GM21390 (cell line): ENCODE measurements around the gene GNLY.
A peak's percentile ranks its signal among the peaks of the same experiment; 100 is the strongest.
"Not testable (repeated sequence)": the region's sequence is repeated elsewhere in the genome, so short reads cannot be mapped to it uniquely, and the experiment has no call there.

ENCODE experiments used
- ATAC-seq: cut with Tn5 transposase; IDR thresholded peaks from one replicate; pipeline ENCODE4 v1.9.1; 2021; ENCODE audit not compliant: unreplicated experiment

Gene GNLY

DNA sequence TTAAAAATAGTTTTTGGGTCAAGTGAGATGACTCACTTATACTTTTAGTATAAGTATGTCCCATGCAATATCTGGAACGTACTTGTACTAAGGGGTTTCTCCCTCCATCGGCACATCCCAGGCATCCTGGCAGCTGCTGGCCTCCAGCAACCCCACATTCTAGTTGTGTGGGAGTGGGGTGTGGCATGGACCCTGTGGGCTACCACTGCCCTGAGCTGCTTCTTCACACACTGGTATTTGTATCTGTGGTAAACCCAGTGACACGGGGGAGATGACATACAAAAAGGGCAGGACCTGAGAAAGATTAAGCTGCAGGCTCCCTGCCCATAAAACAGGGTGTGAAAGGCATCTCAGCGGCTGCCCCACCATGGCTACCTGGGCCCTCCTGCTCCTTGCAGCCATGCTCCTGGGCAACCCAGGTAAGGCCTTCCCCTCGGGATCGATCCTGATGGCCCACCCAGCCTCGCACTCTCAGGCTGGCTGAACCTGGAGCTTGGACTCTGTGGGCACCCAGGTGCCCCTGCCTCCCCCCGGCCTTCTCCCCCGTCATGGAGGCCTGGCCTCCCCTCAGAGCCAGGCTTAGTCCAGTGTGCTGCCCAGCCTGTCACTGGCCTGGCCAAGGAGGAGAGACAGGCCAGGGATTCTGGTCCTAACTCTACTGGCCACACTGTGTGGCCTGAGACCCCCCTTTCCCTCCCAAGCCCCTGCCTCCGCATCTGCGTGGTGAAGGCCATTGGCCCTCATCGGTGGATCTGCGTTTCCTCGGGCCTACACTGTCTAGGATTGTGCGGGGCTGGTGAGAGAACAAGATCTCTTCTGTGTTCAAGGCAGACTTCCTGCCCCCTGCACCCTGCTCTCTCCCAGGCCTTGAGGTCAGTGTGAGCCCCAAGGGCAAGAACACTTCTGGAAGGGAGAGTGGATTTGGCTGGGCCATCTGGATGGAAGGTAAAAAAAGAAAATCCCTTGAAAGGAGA lies at the start of gene GNLY:
Gene GNLY, plus strand, starts transcription at position 307 of the 974 bp plus-strand sequence. Its CDS starts 61 bp downstream, at position 368.
- ATAC-seq, result no peak

DNA sequence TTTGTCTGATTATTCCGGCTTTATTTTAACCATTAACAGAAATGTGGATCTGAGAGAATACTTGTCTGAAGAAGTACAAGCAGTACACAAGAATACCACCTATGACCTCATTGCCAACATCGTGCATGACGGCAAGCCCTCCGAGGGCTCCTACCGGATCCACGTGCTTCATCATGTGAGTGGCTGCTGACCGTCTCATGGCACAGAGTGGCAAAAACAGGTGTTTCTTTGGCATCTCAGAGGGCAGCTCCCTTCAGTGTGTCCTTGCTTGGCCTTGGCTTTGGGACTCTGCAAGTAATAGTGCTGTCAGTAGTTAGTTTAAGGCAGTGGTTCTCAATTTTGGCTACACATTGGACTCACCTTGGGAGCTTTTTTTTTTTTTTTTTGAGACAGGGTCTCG lies 49.2 kb upstream of the GNLY start:
- ATAC-seq, result no peak

- no peak for ATAC-seq
Measured at GRCh38 chr2:85646166-85646565, 48.0 kb upstream of the GNLY start.

DNA sequence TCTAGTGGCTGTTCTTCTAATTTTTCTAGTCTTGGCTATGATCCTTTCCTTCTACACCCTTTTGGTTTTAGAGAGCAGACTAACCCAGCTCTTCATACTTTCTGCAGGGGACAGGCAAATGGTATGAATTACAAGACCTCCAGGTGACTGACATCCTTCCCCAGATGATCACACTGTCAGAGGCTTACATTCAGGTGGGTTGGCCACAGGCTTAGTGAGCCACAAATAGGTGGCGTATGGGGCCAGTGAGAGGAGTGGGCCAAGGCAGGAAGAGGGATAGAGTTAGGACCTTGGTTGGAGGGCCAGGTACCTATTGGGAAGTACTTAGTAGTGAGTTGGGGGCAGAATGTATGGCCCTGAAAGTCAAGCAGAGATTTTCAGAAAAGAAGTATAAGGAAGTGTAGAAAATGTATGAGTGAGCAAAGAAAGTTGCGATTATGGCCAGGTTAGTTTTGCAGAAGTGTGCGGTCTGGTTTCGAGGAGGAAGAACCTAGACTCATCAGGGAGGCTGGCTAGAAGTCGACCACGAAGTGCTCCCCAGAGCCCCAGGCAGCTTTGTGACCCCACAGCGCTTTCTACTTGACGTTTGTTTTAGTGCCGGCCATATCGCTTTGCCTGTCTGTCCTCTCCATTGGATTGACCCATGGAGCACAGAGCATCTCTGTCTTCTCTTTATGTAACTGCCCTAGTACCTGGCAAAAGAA lies 46.2 kb upstream of the GNLY start:
- peak; percentile 72 for ATAC-seq

DNA sequence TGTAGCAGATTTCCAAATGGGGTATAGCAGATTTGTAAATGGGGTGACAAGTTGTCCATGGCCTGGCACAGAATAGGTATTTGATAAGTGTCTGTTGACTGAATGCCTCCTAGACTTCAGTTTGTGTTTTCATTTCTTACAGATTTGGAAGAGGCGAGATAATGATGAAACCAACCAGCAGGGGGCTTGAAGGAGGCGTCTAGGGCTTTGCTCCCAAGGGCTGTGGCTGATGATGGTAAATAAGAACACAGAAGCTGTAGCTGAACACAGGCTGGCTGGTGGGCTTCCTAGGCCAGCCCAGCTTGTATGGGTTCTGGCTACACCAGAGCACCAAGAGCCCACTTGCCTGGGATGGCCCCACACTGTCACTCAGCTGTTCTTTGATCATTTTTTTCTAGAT lies 45.5 kb upstream of the GNLY start:
- ATAC-seq, result no peak

- ATAC-seq, result no peak
Measured at GRCh38 chr2:85649201-85650190, 44.7 kb upstream of the GNLY start.

DNA sequence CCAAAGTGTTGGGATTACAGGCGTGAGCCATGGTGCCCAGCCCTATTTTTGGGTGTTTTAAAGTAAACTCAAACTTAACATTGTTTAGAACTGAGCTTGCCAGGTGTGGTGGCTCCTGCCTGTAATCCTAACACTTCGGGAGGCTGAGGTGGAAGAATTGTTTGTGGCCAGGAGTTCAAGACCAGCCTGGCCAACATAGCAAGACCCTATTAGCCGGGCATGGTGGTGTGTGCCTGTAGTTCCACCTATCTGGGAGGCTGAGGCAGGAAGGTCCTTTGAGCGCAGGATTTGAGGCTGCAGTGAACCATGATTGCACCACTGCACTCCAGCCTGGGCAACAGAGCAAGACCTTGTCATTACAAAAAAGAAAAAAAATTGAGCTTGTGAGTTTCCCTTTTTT lies 43.7 kb upstream of the GNLY start:
- ATAC-seq, result no peak

DNA sequence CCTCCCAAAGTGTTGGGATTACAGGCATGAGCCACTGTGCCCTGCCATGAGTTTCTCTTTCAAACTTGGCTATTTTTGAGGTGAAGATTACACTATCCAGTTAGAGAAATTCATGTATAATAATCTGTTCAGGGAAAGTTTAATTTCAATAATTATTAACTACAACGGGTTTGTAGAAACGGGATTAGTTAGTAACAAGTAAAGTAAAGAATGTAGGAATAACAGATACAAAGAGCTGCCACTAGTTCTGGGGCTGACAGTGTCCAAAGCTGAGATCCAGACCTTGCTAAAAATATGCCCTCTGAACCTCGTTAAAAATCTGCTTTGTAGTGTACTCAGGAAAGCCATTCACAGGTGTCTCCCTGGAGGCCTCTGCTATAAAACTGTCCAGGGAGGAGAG lies 43.1 kb upstream of the GNLY start:
- ATAC-seq, result no peak

- no peak for ATAC-seq
Measured at GRCh38 chr2:85652056-85652455, 42.1 kb upstream of the GNLY start.

DNA sequence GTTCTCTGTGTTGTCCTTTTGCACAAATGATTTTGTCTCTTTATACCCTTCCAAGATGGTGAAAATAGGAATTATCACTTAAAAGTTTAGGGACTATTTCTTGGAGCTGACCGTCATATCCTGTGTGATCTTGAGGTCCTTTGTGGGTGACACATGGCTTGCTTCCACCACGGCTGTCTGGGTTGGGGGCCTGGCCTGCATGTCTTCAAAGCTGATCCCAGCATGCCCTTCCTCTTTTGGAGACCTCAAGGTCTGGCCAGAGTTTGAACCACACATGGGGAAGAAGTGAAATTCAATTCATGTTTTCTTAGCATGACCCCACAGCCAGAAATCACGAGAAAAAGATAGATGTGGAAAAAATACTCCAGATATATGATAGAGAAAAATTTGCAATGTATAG lies 40.2 kb upstream of the GNLY start:
- no peak for ATAC-seq

DNA sequence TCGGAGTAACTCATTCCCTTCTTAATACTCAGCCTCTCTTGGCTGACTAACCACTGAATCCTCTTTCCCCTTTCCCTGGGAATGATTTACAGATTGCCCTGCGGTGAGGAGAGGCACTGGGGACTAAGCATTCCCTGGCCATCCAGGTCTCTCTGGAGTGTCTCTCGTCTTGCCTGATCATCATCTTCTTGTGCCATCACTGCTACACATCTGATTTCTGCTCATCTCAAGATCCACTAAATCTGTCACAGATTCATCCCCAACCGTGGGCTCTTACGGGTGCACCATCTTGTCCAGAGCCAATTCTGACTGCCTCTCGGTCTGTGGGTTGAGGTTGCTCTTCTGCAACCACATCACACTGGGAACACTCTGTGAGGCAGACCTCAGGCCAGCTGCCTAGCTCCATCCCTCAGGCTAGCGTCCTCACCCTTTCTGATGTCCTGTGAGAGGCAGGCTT lies 38.2 kb upstream of the GNLY start:
- ATAC-seq, result no peak

DNA sequence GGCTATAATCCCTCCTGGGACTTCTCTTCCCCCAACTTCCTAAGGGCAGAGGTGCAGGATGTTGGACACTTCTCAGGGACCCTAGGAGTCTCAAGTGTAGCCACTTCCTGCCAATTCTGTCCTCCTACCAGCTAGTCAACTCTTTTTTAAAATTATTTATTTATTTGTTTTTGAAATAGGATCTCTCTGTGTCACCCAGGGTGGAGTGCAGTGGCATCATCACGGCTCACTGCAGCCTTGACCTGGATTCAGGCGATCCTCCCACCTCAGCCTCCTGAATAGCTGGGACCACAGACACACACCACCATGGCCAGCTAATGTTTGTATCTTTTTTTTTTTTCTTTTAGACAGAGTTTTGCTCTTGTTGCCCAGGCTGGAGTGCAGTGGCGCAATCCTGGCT lies 37.7 kb upstream of the GNLY start:
- ATAC-seq, result no peak

DNA sequence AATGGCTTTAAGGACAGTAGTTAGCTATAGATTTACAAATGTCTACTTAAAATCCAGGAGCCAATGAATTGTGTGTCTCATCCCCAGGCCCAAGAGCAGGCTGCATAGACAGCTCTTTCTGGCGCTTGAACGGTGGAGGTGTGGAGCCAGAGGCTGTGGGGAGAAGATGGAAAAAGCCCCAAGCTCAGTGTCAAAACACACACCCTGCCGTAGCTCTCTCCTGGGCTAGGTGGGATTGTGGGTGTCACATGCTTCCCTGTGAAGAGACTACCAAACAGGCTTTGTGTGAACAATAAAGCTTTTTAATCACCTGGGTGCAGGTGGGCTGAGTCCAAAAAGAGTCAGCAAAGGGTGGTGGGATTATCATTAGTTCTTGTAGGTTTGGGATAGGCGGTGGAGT lies 36.8 kb upstream of the GNLY start:
- not testable (repeated sequence) for ATAC-seq

GRCh38 chr2:85659324-85659981 lies 34.7 kb upstream of the GNLY start:
- no peak for ATAC-seq

- ATAC-seq, result not testable (repeated sequence)
Measured at GRCh38 chr2:85660301-85660700, 33.9 kb upstream of the GNLY start.

GRCh38 chr2:85660725-85661124 lies 33.4 kb upstream of the GNLY start:
- ATAC-seq, result no peak

- ATAC-seq, result no peak
Measured at GRCh38 chr2:85661139-85661858, 32.9 kb upstream of the GNLY start.

- ATAC-seq, result no peak
Measured at GRCh38 chr2:85662899-85663593, 31.1 kb upstream of the GNLY start.
